NCI-H146 treated with DMSO at 0.1 percent for 48 hours (cell line): ENCODE measurements around the gene DHX16.
"Not testable (repeated sequence)": the region's sequence is repeated elsewhere in the genome, so short reads cannot be mapped to it uniquely, and the experiment has no call there.

ENCODE experiments used
- DNase-seq: peaks from one replicate; lab custom pipeline; 2025; ENCODE audit not compliant: unreplicated experiment; lab: John Stamatoyannopoulos, UW

The DHX16 gene

GRCh38 chr6:30672445-30673253 is at the start of gene DHX16:
Gene DHX16 (minus strand): TSS chr6:30673006. CDS start chr6:30672841, 165 bp downstream.
- DNase-seq: peak; percentile 94

- DNase-seq: not testable (repeated sequence)
Measured at GRCh38 chr6:30722025-30722279, 49.1 kb upstream of the DHX16 start.

- peak; percentile 72 for DNase-seq
Measured at GRCh38 chr6:30721198-30722024, 48.6 kb upstream of the DHX16 start.

GRCh38 chr6:30720738-30721197 is 48.0 kb upstream of the DHX16 start:
- DNase-seq: peak; percentile 53

GRCh38 chr6:30719791-30720737 is 47.3 kb upstream of the DHX16 start, which contains the start of gene TUBB:
Gene TUBB (plus strand): TSS chr6:30720352. CDS start chr6:30720507, 155 bp downstream.
- DNase-seq: peak; percentile 94

GRCh38 chr6:30719356-30719755 is 46.5 kb upstream of the DHX16 start:
- DNase-seq: peak; percentile 50

GRCh38 chr6:30717845-30718720 is 45.3 kb upstream of the DHX16 start:
- DNase-seq: not testable (repeated sequence)

GRCh38 chr6:30717129-30717844 is 44.5 kb upstream of the DHX16 start, which contains the start of gene MDC1:
Gene MDC1 (minus strand): TSS chr6:30717281. CDS start chr6:30715175, 2,106 bp downstream.
- DNase-seq: peak; percentile 99

GRCh38 chr6:30716879-30717128 is 44.0 kb upstream of the DHX16 start:
- no peak for DNase-seq

- DNase-seq: no peak
Measured at GRCh38 chr6:30714263-30714662, 41.5 kb upstream of the DHX16 start.

- DNase-seq: no peak
Measured at GRCh38 chr6:30712441-30712945, 39.7 kb upstream of the DHX16 start.

- no peak for DNase-seq
Measured at GRCh38 chr6:30711758-30712380, 39.1 kb upstream of the DHX16 start.

GRCh38 chr6:30709101-30709868 is 36.5 kb upstream of the DHX16 start:
- DNase-seq: no peak

- DNase-seq: peak; percentile 80
Measured at GRCh38 chr6:30707281-30707850, 34.6 kb upstream of the DHX16 start.

- DNase-seq: no peak
Measured at GRCh38 chr6:30705620-30706019, 32.8 kb upstream of the DHX16 start.

GRCh38 chr6:30703821-30704220 is 31.0 kb upstream of the DHX16 start:
- DNase-seq: no peak

GRCh38 chr6:30703011-30703410 is 30.2 kb upstream of the DHX16 start:
- DNase-seq: no peak

GRCh38 chr6:30700340-30700739 is 27.5 kb upstream of the DHX16 start:
- no peak for DNase-seq
